ENCODE results near the gene SEL1L3.

SEL1L3 gene

DNA sequence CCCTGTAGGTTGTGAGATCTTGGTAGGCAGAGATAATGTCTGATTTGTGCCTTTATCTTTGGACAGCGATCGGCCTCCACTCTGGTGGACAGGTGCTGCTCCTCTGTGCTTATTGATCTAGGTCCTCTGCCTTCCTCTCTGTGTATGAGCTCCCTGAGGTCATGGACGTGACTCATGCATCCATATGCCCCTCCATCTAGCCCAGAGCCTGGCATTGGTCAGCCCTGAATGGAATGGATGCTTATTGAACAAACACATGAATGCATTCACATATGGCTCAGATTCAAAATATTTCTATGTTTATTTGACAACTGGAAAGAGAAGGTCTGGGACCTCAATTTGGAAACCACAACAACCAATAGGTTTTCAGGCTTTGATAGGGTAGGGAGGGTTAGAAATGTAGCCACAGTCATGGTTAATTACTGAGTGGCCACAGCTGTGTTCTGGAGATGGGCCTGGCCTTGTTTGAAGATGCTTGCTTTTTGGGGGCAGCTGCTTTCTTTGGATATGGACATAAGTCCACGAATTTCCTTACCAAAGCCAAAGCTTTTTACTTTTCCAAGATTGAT, 76.2 kb downstream of the SEL1L3 start:
- DNase-seq: no peak

DNA sequence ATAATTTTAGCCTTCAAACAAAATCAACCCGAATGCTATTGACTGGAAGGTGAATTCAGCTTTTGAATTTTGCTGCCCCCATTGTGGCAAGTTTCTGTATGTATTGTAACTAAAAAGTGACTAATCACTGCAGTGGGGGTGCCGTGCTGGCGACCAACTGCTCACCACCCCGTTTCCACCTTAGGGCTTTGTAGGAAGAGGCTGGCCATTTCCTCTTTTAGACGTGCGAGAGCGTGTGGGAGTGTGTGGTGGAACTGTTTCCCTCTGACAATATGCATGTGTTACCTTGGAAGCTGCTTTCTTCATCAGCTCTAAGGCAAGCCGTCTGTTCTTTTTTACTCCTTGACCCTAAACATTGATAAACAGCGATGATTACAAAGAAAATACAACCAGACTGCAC, 78.8 kb downstream of the SEL1L3 start:
- DNase-seq: no peak

DNA sequence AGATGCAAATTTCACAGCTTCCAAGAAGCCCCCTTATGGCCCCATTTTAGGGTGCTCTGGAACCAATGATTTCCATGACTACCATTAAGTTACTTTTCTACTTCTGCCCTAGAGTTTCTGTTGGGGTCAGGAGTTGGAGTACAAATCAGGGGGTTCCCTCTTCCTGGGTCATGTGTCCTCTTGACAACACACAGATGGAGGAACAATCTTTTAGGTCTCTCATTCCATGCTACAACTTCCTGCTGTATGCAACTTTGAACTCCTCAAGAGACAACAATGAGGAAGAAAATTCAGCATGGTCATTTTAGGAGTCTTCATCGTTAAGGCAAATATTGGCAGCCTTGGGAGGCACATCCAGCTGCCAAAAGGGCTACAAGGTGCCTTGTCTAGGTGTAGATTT, 79.7 kb downstream of the SEL1L3 start:
- no peak for DNase-seq

DNA sequence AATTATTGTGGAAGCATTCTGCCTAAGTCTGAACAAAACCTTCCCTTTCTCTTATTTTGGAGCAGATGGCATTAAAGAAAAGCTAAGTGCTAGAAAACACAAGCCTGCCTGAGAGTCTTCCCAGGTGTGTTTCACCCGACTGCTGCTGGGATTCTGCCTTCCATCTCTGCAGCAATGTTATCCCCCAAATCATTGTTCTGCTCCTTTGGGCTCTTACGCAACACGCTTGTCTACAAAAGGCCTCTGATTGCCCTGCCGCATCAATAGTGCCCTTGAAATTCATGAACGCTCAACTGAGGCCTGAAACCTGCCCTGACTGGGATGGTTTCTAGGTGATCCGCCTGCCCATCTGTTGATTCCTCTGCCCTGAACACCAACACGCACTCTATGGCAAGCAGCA, 80.3 kb downstream of the SEL1L3 start:
- DNase-seq: no peak

DNA sequence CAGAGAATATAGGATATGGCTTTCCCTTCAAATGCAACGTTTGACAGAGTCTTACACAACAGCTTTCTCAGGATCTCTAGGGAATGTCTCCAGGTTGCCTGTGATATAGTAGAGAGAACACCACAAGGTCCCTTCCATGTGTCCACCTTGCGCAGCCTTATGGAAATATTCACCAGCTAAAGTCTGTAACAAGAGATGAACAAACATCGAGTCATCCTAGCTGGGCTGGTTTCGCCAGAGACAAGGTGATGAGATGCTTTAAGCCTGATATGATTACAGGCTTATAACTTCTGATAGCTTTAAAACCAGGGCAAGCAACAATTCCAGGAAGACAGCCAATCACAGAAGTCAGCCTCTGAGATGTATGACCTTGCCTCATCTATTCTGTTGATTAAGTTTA, 83.8 kb downstream of the SEL1L3 start:
- no peak for DNase-seq

DNA sequence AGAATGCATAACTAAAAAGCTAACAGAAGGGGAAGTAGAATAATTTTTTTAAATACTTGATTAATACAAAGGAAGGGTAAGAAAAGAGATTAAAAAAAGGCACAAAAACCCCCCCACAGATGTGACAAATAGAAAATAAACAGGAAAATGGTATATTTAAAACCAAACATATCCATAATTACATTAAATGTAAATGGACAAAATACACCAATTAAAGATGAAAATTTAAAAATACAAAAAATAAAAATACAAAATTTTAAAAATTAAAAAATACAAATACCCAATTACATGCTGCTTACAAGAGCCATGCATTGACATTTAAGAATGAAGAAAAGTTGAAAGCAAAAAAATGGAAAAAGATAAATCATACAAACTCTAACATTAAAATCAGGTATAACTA, 86.0 kb downstream of the SEL1L3 start:
- no peak for DNase-seq

DNA sequence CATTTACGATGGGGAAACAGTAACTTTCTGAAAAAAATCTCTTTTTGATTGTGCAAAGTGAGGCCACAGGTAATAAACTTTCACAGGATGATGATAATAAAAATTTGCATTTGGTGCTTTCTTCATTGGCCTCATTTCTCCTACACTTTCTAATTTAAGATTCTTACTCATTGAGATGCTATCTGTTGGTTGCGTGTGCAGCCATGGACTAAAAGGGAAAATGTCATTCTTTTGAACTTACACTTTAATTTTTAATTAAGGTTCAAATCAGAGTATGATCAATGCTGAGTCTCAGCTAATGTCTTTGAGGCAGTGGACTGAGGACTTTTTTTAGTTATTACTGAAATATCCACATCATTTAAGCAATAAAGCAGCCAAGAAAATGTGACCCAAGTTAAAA, 87.6 kb downstream of the SEL1L3 start:
- no peak for DNase-seq

DNA sequence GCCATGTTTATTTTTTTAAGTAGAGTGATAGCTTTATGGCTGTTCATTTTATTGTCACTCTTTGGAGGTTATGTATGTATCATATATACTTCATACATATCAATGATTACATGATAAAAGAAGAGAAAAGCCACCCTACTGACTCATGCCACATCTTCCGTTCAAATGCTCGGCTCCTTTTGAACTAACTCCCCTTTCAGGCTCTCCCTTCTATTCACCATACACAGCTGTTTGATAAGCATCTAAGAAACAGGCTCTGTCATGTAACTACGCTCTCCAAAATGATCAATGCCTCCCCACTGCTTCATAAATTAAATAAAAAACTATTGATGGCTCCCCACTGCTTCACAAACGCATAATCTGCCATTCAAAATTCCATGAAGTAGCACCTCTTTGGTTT, 89.4 kb downstream of the SEL1L3 start:
- no peak for DNase-seq

DNA sequence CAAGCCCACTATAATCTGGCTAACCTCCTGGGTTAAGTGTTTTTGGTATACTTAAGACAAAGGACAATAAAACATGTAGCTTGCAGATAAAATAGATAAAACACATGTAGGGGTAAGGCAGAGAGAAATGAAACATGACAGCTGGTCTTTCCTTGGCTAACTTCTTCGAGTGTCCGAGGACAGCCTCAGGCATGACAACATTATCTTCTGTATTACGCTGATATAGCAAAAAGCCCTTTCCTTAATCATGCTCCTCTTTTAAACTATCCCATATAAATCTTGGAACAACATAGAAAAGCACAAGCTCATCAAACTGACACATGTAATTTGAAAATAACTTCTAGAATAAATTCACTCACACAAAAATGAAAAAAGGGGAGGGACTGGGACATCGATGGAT, 91.1 kb downstream of the SEL1L3 start:
- no peak for DNase-seq

DNA sequence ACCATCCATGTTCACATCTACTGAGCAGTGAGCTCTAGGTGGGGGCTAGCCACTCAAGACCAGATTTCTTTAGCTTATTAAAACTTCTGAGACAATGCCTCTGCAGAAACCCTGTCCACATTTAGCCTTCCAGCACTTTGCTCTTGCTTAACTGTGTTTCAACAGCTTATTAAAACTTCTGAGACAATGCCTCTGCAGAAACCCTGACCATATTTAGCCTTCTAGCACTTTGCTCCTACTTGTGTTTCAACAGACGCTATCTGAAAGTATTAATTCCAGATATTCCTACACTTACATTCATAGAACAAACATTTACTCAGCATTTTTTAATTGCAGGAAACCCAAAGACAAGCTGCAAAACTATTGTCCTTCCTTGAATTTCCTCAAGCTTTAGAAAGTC, 91.9 kb downstream of the SEL1L3 start:
- DNase-seq: no peak

DNA sequence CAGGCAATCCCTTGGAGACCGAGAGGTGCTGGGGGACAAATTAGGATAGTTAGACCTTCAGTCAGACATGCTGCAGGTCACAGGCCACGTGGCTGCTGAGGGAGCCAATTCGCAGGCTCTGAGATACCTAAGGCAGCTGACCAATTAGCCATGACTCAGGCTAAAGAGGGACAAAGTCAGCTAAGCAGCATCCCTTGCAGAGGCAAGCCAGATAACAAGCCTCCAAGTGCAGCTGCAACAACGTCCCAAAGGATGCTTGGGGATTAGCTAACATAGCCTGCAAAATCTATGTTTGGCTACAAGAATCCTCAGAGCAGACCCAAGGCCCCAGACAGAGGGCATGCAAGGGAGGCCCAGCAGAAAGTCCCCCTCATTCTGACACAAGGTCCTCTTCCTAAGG, 93.5 kb downstream of the SEL1L3 start:
- no peak for DNase-seq

DNA sequence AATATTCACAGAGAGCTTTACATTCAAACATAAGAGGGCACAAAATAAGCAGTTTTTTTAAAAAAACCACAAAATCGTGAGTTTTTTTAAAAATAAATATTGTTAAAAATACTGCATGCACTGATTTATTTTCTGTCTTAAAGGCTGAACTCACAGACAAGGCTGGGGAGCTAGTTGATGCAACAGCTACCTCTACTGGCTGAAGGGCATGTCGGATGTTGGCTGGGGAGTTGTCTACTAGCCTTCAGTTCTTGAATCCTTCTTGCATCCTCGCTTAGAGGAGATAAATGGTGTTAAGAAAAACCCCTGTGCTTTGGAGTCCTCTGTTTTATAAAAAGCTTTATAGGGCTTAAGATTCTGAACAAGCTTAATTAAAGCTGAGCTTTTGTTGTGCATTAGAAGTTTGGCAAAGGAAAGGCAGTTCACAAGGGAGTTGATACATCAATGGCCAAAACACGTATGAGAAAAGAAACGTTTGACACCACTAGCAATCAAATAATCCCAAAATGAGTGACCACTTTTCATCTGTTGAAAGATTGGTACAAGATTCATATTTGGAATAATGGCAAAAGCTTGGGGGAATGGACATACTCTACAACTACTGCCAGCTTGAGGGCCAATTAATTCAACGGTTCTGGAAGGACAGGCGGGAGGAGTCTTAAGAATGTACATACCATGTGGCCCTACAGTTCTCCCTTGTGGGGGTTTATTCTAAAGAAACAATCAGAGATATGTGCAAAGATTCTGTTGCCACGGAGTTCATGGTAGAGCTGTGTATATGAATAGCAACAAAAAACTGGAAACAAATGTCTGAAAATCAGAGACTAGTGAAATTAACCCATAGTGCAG, 94.7 kb downstream of the SEL1L3 start:
- DNase-seq: peak; percentile 13 to 46

DNA sequence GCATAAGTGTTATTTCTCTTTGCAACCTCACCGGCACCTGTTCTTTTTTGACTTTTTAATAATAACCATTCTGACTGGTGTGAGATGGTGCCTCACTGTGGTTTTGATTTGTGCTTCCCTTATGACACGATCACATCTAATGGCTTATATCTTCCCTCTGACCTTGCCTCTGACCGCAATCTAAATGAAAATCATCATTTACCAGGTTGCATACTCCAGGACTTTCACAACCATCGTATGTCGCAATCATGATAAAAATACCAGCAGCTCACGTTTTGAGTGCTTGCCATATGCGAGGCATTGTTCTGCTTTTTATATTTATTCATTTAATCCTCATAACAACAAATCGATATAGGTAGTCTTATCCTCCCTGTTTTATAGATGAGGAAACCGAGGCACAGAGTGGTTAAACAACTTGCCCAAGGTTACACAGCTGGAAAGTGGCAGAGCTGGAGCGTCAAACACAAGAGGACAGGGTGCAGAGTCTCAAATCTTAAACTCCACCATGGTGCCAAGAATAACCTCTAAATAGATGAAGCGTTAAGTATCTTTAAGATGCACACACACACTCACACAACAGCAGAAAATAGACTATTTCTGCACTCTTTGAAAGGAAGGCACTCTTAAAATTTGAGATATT, 102.2 kb downstream of the SEL1L3 start:
- DNase-seq: no peak

DNA sequence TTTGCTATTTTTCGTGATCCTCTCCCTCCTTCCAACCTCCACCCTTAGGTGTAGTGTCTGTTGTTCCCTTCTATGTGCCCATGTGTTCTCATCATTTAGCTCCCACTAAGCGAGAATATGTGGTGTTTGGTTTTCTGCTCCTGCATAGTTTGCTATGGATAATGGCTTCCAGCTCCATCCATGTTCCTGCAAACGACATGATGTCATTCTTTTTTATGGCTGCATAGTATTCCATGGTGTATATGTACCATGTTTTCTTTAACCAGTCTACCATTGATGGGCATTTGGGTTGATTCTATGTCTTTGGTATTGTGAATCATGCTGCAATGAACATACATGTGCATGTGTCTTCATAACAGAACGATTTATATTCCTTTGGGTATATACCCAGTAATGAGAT, 102.7 kb downstream of the SEL1L3 start:
- no peak for DNase-seq

DNA sequence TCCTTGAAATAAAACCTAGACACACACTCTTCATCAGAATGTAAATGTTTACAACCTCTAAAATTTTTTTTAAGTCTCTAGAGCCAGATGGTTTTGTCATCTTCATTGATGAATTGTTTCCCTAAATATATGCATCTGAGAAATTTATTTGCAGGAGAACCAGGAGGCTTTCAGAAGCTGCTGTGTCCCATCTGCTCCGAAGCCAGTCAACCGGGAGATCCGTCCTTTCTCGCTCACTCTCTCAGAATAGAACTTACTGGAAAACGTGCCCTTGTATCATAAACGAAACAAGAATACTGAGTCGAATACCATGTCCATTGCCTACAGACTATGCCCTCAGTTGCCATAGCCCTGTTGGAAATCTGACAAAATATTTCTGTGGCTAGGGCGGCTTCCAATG, 103.7 kb downstream of the SEL1L3 start:
- DNase-seq: no peak

DNA sequence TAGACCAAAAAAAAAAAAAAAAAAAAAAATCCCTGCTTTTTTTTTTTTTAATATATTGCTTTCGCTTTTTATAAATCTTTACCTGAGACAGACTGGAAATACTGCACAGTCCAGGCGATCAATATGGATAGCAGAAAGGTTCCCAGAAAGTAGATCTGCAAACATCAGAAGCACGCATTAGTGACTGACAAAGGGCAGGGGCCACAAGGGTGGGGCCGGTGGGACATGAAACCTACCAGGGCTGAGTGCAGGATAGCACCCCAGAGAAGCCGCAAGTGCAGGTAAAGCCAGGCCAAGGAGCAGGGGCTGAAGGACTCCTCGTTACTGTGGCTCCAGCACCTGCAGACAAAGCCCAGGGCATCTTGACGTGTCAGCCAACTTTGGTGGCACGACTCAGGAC, 105.3 kb downstream of the SEL1L3 start:
- DNase-seq: no peak

DNA sequence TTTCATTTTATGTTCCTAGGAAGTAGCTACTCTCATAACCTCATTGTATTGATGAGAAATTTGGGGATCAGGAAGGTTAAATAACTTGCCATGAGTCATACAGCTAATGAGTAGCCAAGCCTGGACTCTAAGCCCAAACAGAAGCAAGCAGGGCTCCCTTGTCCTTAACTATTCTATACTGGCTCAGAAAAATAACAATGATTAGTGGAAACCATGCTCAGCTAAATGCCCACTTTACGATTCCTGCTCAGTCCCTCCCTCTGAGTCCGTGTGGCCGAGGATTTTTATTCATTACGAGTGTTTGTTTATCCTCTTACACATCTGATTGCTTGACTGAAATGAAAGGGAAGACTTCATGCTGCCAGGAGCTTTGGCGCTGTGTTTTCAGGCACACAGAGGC, 106.3 kb downstream of the SEL1L3 start:
- no peak for DNase-seq

DNA sequence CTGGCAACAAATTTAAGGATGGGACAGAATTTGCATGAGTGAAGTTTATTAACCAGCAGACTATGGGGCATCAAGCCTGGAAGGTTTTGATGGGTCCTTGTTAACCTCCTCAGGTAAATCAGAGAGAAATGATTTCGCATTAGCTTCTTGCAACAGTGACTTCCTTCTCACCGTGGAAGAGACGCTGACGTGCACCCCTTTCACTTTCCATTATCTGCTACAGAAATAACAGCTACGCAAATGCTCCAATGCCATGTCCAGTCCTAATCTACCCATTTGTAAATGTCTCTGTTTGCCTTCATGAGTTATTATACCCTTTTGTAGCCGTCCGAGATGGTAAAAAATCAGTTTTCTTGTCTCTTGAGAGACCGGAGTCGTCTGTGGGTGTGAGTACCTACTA, 106.9 kb downstream of the SEL1L3 start:
- DNase-seq: no peak

DNA sequence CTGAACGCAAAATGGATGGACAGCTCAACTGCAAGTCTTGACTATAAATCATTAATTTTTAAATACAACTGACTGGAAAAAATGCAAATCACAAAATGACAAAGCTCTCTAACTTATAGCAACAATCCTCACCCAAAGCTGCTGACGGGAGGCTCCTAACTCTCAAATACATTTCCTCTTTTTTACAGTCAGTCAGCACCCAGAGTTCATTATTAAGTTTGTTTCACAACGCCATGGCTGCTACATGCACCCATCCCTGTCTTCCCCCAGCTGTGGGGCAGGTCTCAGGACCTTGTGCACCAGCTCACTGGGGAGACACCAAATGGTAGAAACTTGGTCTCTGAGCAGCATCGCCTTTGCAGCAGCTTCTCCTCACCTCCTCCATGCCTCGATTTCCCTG, 109.5 kb downstream of the SEL1L3 start:
- no peak for DNase-seq

DNA sequence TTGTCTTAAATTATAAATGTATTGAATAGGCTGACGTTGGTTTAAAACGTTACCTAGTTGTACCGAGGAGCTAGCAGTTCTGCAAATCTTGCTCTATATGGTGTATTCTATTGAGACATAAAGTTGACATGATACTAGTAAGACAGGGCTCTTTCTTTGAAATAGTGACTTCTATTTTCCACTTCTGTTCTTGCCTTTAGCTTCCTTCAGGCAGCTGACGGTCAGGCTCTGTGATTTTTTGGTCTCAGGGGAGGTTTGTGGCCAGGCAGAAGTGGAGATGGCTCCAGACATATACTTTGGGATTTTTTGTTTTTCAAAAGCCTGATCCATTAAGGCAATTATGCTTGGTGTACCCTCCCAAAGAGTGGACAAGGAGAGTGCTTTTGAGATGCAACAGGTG, 111.9 kb downstream of the SEL1L3 start:
- no peak for DNase-seq

DNA sequence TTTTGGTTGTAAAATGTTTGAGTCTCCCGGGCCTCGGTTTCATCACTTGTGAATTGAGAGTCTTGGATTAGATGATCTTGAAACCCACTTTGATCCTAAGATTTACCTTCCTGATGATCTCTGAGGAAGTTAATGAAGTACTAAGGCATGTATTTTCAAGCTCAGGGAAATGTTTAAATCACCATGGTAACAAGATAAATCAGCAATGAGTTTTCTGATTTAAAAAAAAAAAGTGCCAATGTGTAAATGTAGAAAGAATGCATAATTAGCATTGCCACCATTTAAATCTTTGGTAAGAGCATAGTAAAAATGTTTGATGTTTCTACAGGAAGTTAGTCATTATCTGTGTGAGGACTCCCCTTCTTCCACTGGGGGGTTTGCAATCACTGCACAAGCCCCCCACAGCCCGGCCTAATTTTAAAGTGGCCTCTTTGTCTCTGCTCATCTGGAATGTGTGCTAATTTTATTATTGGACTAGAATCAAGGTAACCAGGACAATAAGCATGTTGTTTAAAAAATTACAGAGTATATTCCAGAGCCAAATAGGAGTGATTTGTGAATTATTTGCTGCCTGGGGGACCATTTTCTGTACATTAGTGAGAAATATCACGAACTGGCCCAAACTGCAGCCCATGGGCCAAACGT, 113.5 kb downstream of the SEL1L3 start:
- DNase-seq: no peak

DNA sequence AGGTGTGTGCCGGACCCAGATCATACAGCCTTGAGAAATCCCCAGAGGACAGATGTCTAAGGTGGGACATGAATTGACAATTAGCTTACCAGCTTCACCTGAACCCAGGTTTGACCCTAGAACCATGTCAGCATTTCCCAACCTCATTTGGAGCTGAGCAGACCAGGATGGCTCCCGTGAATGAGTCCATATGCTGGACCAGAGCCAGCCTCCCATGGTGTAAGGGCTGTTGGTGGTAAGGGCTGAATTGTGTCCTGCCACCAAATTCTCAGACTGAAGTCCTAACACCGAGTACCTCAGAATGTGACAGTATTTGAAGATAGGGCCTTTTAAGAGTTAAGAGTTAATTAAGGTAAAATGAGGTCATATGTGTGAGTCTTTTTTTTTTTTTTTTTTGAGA, 118.8 kb downstream of the SEL1L3 start:
- no peak for DNase-seq

DNA sequence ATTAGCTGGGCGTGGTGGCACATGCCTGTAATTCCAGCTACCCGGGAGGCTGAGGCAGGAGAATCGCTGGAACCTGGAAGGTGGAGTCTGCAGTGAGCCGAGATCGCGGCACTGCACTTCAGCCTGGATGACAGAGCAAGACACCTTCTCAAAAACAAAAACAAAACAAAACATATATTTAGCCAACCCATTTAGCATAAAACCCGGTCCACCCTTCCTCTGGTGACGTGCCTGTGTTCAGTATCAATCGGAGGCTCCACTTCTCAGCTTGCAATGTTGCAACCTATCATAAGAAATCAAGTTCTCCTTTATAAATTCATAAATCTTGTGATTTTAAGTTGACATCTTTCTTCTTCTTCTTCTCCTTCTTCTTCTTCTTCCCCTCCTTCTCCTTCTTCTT, 133.2 kb downstream of the SEL1L3 start:
- no peak for DNase-seq

DNA sequence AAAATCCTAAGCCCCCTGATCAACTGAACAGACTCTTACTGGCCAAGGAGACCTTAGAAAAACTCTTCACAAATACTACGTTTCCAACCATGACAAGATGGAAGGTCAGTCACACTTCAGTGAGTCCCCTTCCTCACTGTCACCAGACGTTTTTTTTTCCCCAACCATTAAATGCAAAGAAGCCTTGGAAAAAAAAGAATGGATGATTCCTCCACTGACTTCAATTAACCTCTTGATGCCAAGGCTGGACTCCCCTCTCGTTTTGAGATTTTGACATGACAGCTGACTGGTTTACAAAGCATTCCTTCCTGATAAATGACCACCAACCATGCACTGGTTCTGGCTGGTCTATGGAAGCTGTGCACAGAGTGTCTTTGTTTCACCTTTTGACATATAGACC, 133.9 kb downstream of the SEL1L3 start:
- no peak for DNase-seq

Data from NCI-H526 (cell line).